Measurements from ENCODE around the gene TAL1. TPM values are rescaled to one million over a fixed set of nuclear protein-coding genes. Genes with fewer than 3 reads are reported as not detected.

TAL1 gene
- total and polyA plus RNA-seq, 2 of the 13 experiments (the other 11 are each of a cell fraction or from before 2014, with no cell fraction given) = 0.05 TPM; not detected in 1

GRCh38 chr1:47212636-47213229 lies 19.3 kb downstream of the TAL1 start (continued):
- no peak for TF ChIP-seq SKIL (CRISPR knock-in tag; IDR thresholded peaks at IDR 0.05; ENCODE audit: borderline replicate concordance)

- intact Hi-C loops (cut with micrococcal nuclease; ENCODE audit: unreplicated experiment) = no loop called here
- Histone ChIP-seq H3K9ac (ENCODE audit: insufficient read depth, low read depth, low read length) (no peak overlapping the region), H3K4me2 (ENCODE audit: low read depth, low read length) (peak overlapping the region; percentile 29; the same call in 1 of the 2 replicates), H3K27me3 (ENCODE audit: control insufficient read depth in 1 of 2, insufficient read depth in 2 of 2, low read length in 2 of 2) (peaks cover 5 to 44% of the 10 kb centered on the region in 2 experiments; a peak in 3 of 5 replicates), H3K4me3 (replicated peaks in 1 of 3; ENCODE audit: insufficient read depth in 1 of 3, low read depth in 2 of 3, low read length in 3 of 3) (peak overlapping the region in 1 of 3 experiments; percentile 9; a peak in 1 of 6 replicates), H3K27ac (ENCODE audit: extremely low read length, insufficient read depth, low read length) (no peak overlapping the region), H3K9me3 (ENCODE audit: low read length) (no peaks in the 10 kb centered on the region), H2AFZ (ENCODE audit: low read length) (no peak overlapping the region), H3K36me3 (replicated peaks in 1 of 2; ENCODE audit: control insufficient read depth in 1 of 2, insufficient read depth in 2 of 2, low read length in 2 of 2) (no peaks in the 10 kb centered on the region), H3K79me2 (ENCODE audit: insufficient read depth, low read length) (no peaks in the 10 kb centered on the region), H3K4me1 (ENCODE audit: insufficient read depth, low read length) (peaks cover 49% of the 10 kb centered on the region), H4K20me1 (ENCODE audit: insufficient read depth, low read length) (no peaks in the 10 kb centered on the region)
- FAIRE-seq (no peak), DNase-seq (ENCODE audit: low spot score) (no peak), ATAC-seq (peak; percentile 12; the same call in 2 of the 3 replicates)
- POLR2A ChIA-PET = no interaction called here
- CTCF ChIA-PET (ENCODE audit: low intra/inter-chr PET ratio, low total read pairs) = no interaction called here
- in situ Hi-C loops (cut with HindIII; ENCODE audit: extremely low pct_ligation_motif_present, low pct_unique_long_range_greater_than_20kb) = no loop called here
- 9% methylated on average over 8 of the region's 9 CpGs for WGBS (ENCODE audit: low lambda C conversion rate)
- BruUV-seq (replicated peaks) = no TSS peak
- TF ChIP-seq REXO4 (CRISPR knock-in tag; IDR thresholded peaks at IDR 0.05; ENCODE audit: borderline replicate concordance) = no peak
- TF ChIP-seq ZNF687 (CRISPR knock-in tag; IDR thresholded peaks at IDR 0.05) = peak; percentile 47
- no peak for TF ChIP-seq ZBTB1 (CRISPR knock-in tag; IDR thresholded peaks at IDR 0.05; ENCODE audit: borderline replicate concordance)
- no peak for TF ChIP-seq GABPA (IDR thresholded peaks at IDR 0.05; ENCODE audit: low read depth, low read length)
- TF ChIP-seq GABPA (CRISPR knock-in tag; IDR thresholded peaks at IDR 0.05; ENCODE audit: low read depth) = peak; percentile 82
- TF ChIP-seq FOSL2 (CRISPR knock-in tag; IDR thresholded peaks at IDR 0.05) = peak; percentile 76
- no peak for TF ChIP-seq SETDB1 (CRISPR knock-in tag; IDR thresholded peaks at IDR 0.05; ENCODE audit: borderline replicate concordance)
- TF ChIP-seq FOXJ3 (CRISPR knock-in tag; IDR thresholded peaks at IDR 0.05; ENCODE audit: borderline replicate concordance) = no peak
- peak; percentile 82 for TF ChIP-seq ZNF263 (CRISPR knock-in tag; IDR thresholded peaks at IDR 0.05)
- TF ChIP-seq NRL (CRISPR knock-in tag; IDR thresholded peaks at IDR 0.05; ENCODE audit: borderline replicate concordance) = no peak
- TF ChIP-seq SOX5 (CRISPR knock-in tag; IDR thresholded peaks at IDR 0.05; ENCODE audit: borderline replicate concordance) = 0 out of 2 replicates have a peak, but pooled peaks have one; percentile 28
- TF ChIP-seq FUBP1 (CRISPR knock-in tag; IDR thresholded peaks at IDR 0.05; ENCODE audit: borderline replicate concordance) = no peak
Measured at GRCh38 chr1:47211796-47212269, 20.2 kb downstream of the TAL1 start.
